IPS-20b (cell line): ENCODE data around the gene RAB30.

Source experiments
- H3K27ac ChIP-seq: one replicate; pipeline ENCODE4 v1.5.1; 2013; ENCODE audit warnings: low read length
- H3K27me3 ChIP-seq: 2 replicates; pipeline ENCODE4 v1.6.1; 2013; ENCODE audit warnings: mild to moderate bottlenecking, low read length, inconsistent platforms; ENCODE audit not compliant: insufficient read depth
- H3K36me3 ChIP-seq: 2 replicates; pipeline ENCODE4 v1.6.1; 2013; ENCODE audit warnings: low read depth, mild to moderate bottlenecking, inconsistent platforms, low read length, moderate library complexity; ENCODE audit not compliant: insufficient read depth
- H3K4me1 ChIP-seq: 2 replicates; pipeline ENCODE4 v1.6.1; 2013; ENCODE audit warnings: mild to moderate bottlenecking, control low read depth, inconsistent platforms, low read length, moderate library complexity; ENCODE audit not compliant: insufficient read depth
- H3K4me3 ChIP-seq: 2 replicates; pipeline ENCODE4 v1.5.1; 2013; ENCODE audit warnings: mild to moderate bottlenecking, low read length, inconsistent platforms
- H3K9ac ChIP-seq: 2 replicates; pipeline ENCODE4 v1.6.1; 2013; ENCODE audit warnings: low read depth, mild to moderate bottlenecking, inconsistent platforms, low read length, moderate library complexity
- H3K9me3 ChIP-seq: 2 replicates; pipeline ENCODE4 v1.6.1; 2013; ENCODE audit warnings: mild to moderate bottlenecking, low read depth, low read length, inconsistent platforms; ENCODE audit not compliant: insufficient read depth

Gene RAB30

GRCh38 chr11:82930734-82931133 is 141.0 kb downstream of the RAB30 start:
- Histone ChIP-seq H3K9ac (no peak overlapping the region), H3K27me3 (no peaks in the 10 kb centered on the region), H3K4me1 (no peaks in the 10 kb centered on the region), H3K9me3 (no peaks in the 10 kb centered on the region), H3K36me3 (peaks cover 60% of the 10 kb centered on the region), H3K4me3 (no peak overlapping the region), H3K27ac (no peak overlapping the region)

- Histone ChIP-seq H3K9me3 (no peaks in the 10 kb centered on the region), H3K4me3 (no peak overlapping the region), H3K9ac (no peak overlapping the region), H3K27me3 (no peaks in the 10 kb centered on the region), H3K4me1 (no peaks in the 10 kb centered on the region), H3K27ac (no peak overlapping the region), H3K36me3 (peaks cover 59% of the 10 kb centered on the region)
Measured at GRCh38 chr11:82930229-82930628, 141.5 kb downstream of the RAB30 start.

GRCh38 chr11:82929121-82929520 is 142.6 kb downstream of the RAB30 start:
- no peaks in the 10 kb centered on the region for H3K9me3 ChIP-seq
- no peaks in the 10 kb centered on the region for H3K27me3 ChIP-seq
- H3K4me3 ChIP-seq = no peak overlapping the region
- no peak overlapping the region for H3K9ac ChIP-seq
- H3K27ac ChIP-seq = no peak overlapping the region
- H3K36me3 ChIP-seq = peaks cover 58% of the 10 kb centered on the region
- H3K4me1 ChIP-seq = no peaks in the 10 kb centered on the region

- Histone ChIP-seq H3K4me3 (no peak overlapping the region), H3K9me3 (no peaks in the 10 kb centered on the region), H3K27ac (no peak overlapping the region), H3K4me1 (no peaks in the 10 kb centered on the region), H3K36me3 (peaks cover 46% of the 10 kb centered on the region), H3K27me3 (no peaks in the 10 kb centered on the region), H3K9ac (no peak overlapping the region)
Measured at GRCh38 chr11:82927264-82927880, 144.3 kb downstream of the RAB30 start.

GRCh38 chr11:82924522-82925224 is 147.0 kb downstream of the RAB30 start:
- no peaks in the 10 kb centered on the region for H3K27me3 ChIP-seq
- H3K27ac ChIP-seq = no peak overlapping the region
- H3K4me3 ChIP-seq = no peak overlapping the region
- H3K9ac ChIP-seq = no peak overlapping the region
- no peaks in the 10 kb centered on the region for H3K9me3 ChIP-seq
- peaks cover 26% of the 10 kb centered on the region; the same call in 1 of the 2 replicates for H3K36me3 ChIP-seq
- no peaks in the 10 kb centered on the region for H3K4me1 ChIP-seq
